HG03108 (cell line): ENCODE measurements around the gene RETSAT.
"Not testable (repeated sequence)": the region's sequence is repeated elsewhere in the genome, so short reads cannot be mapped to it uniquely, and the experiment has no call there.

ENCODE experiments used
- ATAC-seq: cut with Tn5 transposase; IDR thresholded peaks from one replicate; pipeline ENCODE4 v1.9.1; 2021; ENCODE audit warnings: moderate library complexity; ENCODE audit not compliant: unreplicated experiment

RETSAT gene

GRCh38 chr2:85380048-85380447 lies 25.7 kb upstream of the RETSAT start:
- no peak for ATAC-seq

GRCh38 chr2:85378257-85378656 lies 23.9 kb upstream of the RETSAT start:
- ATAC-seq: no peak

DNA sequence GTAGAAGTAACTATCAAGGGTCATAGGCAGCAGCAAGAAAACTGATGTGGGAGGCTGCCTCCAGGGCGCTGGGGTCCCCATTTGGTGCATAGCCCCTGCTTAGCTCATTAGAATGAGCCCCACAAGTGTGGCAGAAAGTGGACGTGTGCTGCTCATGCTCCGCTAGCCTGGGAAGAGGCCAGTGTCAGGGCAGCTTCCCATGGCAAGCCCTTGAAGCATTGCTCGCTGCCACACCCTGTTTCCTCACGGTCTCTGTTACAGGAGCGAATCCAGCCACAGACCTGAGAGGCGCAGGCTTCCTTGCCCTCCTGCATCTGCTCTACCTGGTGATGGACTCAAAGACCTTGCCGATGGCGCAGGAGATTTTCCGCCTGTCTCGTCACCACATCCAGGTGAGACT lies 22.8 kb upstream of the RETSAT start:
- no peak for ATAC-seq

- ATAC-seq: no peak
Measured at GRCh38 chr2:85376291-85377065, 22.1 kb upstream of the RETSAT start.

- ATAC-seq: no peak
Measured at GRCh38 chr2:85371045-85371444, 16.7 kb upstream of the RETSAT start.

DNA sequence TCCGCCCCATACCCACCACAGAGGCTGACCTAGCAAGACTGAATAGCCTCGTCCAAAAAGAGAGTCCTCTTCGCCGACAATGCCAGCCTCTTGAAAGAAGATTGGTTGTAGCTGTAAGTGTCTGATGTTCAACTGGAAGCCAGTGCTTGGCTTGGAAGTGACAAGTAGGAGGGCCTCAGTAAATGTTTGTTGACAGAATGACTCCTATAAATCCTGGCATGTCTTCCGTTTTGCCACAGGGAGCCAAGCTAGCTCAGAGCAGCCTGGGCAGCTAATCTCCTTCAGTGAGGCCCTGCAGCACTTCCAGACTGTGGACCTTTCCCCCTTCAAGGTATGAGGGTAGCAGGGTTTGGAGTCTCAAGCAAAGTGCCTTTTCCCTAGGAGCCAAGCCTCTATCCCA lies 15.2 kb upstream of the RETSAT start:
- no peak for ATAC-seq

- ATAC-seq: no peak
Measured at GRCh38 chr2:85368921-85369320, 14.6 kb upstream of the RETSAT start.

- ATAC-seq: no peak
Measured at GRCh38 chr2:85367180-85367579, 12.9 kb upstream of the RETSAT start.

DNA sequence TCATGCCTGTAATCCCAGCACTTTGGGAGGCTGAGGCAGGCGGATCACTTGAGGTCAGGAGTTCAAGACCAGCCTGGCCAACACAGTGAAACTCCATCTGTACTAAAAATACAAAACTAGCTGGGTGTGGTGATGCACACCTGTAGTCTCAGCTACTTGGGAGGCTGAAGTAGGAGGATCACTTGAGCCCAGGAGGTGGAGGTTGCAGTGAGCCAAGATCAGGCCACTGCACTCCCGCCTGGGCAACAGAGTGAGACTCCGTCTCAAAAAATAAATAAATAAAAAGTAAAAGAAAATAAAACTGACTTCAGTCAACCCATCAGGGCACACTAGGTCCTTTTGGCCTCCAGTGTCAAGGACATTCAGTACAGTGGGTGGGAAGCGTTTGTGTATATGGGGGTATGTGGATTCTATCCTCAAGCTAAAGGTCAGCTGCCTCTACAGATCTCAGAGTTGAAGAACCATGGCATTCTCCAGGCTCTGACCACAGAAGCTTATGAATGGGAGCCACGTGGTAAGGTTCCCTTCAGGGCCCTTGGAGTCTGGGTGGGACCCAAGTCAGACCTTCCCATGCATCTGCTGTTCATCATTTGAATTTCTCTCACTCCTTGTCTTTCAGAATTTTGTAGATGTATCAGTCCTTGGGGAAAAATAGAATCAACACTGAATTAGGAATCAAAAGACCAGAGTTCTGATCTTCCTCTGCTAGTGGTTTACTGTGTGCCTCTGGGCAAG lies 8.5 kb upstream of the RETSAT start:
- ATAC-seq: not testable (repeated sequence)

DNA sequence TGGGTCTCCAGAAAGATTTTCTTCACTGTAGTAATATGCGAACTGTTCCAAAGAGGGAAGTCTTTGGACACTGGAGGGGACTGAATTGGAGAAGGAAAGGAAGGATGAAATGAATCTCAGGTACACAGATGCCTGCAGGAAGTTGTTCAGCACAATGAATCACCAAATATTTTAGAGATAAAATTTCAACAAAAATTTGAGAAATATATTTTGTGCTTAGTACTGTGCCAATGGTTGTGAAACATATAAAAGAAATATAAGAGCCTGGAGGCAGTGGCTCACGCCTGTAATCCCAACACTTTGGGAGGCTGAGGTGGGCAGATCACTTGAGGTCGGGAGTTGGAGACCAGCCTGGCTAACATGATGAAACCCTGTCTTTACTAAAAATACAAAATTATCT lies 3.4 kb upstream of the RETSAT start:
- ATAC-seq: no peak

DNA sequence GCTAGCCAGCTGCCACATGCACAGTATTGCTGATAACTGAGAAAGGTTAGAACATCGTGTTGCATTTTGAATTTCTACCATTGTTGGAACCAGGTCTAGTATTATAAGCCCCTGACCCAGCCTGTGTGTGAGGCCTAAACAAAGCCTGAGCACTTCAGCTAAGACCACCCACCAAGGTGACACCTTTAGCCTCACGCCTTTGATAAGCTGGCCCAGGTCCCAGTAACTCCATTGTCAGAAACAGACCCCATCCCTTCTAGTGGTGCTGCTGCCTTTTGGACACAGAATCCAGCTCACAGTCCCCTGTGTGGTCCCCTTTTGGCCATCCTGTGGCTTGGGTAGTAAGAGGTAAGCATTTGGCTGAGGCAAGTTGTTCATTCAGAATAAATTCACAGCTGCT lies 1.9 kb upstream of the RETSAT start:
- ATAC-seq: no peak

DNA sequence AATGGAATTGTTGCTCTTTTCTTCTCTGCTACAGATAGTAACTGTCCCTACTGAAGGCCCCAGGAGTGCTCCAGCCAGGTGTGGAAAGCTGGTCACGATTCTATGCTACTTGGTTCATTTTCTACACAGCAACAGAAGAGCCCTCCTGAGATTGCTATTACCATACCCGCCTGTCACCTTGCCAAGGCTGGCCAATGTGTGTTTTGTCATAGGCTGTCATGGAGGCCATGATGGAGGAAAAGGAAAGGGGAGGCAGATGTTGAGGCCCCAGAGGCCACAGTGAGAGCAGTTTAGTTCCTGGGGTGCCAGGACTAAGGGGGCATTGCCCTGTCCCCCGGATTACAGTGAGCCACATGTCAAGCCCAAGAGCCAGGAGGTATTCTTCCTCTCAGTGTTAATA lies 1.2 kb upstream of the RETSAT start:
- no peak for ATAC-seq

DNA sequence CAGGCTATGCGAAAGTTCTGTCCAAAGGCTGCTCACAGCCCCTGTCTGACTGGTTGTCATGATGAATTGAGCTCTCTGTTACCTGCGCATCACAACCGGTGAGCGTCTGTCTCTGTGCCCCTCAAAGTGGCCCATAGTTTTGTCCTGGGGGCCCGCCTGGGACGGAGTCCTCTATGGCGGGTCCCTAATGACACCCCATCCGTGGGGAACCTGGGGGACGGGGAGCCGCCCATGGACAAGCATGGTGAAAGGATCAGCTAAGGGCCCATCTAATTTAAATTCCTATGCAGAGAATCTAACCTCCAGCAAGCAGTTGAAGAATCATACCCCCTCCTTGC lies 714 bp upstream of the RETSAT start:
- no peak for ATAC-seq

DNA sequence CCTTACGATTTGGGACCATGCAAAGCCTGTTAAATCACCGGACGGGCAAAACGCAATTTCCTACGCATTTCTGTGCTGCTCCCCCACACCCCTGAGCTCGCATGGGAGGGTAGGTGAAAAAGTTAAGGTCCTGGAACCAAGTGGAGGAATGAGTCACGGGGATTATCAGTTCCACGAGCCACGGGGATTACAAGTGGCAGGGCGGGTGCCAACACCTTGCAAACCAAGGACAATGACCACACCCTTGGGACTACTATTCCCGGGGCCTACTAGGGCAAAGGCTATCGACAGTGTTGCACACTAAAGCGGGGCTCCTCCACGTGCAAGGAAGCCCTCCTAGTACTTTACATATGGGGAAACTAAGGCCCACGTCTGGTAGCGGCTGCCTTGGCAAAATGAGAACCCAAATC lies 447 bp downstream of the RETSAT start:
- no peak for ATAC-seq

- ATAC-seq: no peak
Measured at GRCh38 chr2:85347599-85347998, 6.7 kb downstream of the RETSAT start.

GRCh38 chr2:85344356-85344954 lies 9.9 kb downstream of the RETSAT start:
- ATAC-seq: no peak

DNA sequence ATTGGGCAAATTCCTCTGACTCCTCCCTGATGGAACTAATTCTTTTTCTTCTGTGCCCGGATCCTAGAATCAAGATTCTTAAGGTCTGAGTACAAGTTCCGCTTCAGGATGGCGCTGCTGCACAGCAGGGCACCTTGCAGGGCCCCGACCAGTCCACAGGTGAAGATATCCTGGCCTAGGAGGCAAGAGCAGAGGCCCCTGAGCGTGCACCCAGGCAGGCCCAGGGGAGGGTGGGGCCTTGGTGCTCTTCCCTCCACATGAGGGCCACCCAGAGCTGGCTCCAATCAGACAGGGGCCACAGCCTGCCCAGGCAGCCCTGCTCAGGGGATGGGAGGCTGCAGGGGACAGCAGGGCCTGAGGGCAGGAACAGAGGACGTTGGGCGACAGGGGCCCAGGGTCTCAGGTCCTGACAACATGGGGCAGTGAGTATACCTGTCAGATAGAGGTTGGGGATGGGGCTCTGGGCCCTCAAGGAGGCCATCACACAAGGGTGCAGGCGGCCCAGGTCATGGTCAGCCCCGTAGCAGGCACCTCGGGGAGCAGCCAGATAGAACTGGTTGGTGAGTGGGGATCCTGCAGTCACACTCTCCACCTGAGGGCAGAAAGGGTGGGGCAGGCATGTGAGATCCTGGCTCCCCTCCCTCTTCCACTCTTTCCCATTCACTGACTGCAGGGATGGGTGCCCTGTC lies 11.0 kb downstream of the RETSAT start:
- not testable (repeated sequence) for ATAC-seq

GRCh38 chr2:85342156-85342555 lies 12.2 kb downstream of the RETSAT start:
- ATAC-seq: no peak

DNA sequence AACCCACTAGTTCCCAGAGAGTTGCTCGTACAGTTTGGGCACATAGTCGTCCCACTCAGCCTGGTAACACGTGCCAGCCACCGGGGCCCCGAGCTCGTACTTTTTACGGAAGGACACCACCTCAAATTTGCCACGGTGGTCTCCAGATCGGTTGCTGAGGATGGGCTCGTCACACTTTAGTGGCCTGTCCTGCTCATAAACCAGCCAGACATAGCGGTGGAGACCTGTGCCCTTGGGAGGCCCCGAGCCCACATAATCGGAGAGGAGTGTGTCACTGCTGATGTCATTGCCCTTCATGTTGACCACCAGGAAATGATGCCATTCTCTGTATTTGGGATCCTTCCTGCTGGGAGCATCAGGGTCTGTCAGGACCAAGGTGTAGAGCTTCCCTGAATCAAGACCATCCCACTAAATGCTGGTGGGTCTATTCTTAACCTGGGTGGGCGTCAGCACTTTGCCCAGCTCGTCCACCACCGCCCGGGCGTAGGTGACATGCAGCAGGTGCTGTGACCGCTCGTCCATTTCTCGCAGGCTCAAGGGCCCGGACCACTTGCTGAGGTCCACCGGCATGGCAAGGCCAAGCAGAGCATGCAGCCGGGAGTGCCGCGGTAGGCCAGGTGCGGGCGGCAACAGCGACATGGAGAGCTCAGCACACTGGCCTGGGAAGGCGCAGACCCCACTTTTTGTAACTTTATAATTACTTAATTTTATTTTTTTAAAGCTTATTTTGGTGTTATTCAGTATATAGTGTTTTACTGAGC lies 12.9 kb downstream of the RETSAT start:
- no peak for ATAC-seq

GRCh38 chr2:85340034-85340892 lies 14.1 kb downstream of the RETSAT start:
- ATAC-seq: no peak
